Heart left ventricle (tissue), 13 donors: ENCODE data around the gene PRDM15.

Source experiments
- CTCF ChIP-seq, 12 donors: fragments of 200-600 bp; sonication (generic) in 4 of 12; IDR thresholded peaks; one replicate each; pipeline versions ENCODE4 v1.5.0 to v1.8.0; 2018 to 2022; ENCODE audit warnings: antibody characterized with exemption in 12 of 12, mild to moderate bottlenecking in 5 of 12
- POLR2A ChIP-seq, 2 donors: fragments of 450-650 bp; IDR thresholded peaks; one replicate each; pipeline ENCODE4 v1.6.1; 2017; ENCODE audit warnings: antibody characterized with exemption in 2 of 2, mild to moderate bottlenecking in 2 of 2, moderate library complexity in 2 of 2
- donor health status: ischemic (EF 13 %, LVEDD 7.1; RV severe dilation, severe dysfunction).
- donor health status: DM: no; HTN: yes; CAD: no.
- donor health status: DM: no; HTN: no; CAD: no.
- donor health status: ischemic (EF 25% LVEDD 6.9; RV normal size, moderate dysfunction).
- donor health status: ischemic (EF 25% LVEDD 5.7; RV mildly dilated, moderate dysfunction).
- donor health status: ischemic (EF 35%, LVEDD 5.7; RV mildly dilated, moderate dysfunction).
- donor health status: nonischemic (EF 11% LVEDD 7.7; RV severe dilation, severe dysfunction).
- donor health status: DM: yes; HTN: yes; CAD: no.
- donor health status: PGD.
- donor health status: ischemic (EF 29% LVEDD 5.4; RV normal size, mild dysfunction).
- donor health status: nonischemic (EF 23%, LVEDD 6.1; RV moderate dilation, normal function).

- TF ChIP-seq CTCF (IDR thresholded peaks at IDR 0.05), result no peak
- no peak for TF ChIP-seq POLR2A (IDR thresholded peaks at IDR 0.05)
These were observed 334 bp downstream of the PRDM15 start for GRCh38 chr21:41878831-41879189.
